GM13977 (cell line): ENCODE data around the gene HELZ.

Experiments
- DNase-seq: peaks from one replicate; pipeline ENCODE4 v3.0.0; 2012; ENCODE audit warnings: low spot score
- CTCF ChIP-seq: IDR thresholded peaks from 2 replicates; pipeline ENCODE4 v1.5.1; 2012; ENCODE audit warnings: mild to moderate bottlenecking, control low read depth; ENCODE audit not compliant: insufficient read depth; ENCODE audit errors: extremely low read depth, missing control alignments
- in situ Hi-C: fragments of 300-500 bp; cut with MboI; formaldehyde crosslinking; loops from one replicate; pipeline ENCODE4 v1.12.0; 2022; ENCODE audit warnings: low sequenced_read_pairs, low pct_unique_long_range_greater_than_20kb, mixed read lengths, inconsistent platforms; ENCODE audit not compliant: unreplicated experiment

The HELZ gene

GRCh38 chr17:67266496-67266895, 21.5 kb upstream of the HELZ start:
- DNase-seq = no peak
- no peak for TF ChIP-seq CTCF
- in situ Hi-C loops = no loop called here

- in situ Hi-C loops = no loop called here
- no peak for TF ChIP-seq CTCF
- DNase-seq = no peak
These were observed 20.5 kb upstream of the HELZ start for GRCh38 chr17:67265436-67266019.

- in situ Hi-C loops = no loop called here
- no peak for TF ChIP-seq CTCF
These were observed 17.6 kb upstream of the HELZ start for GRCh38 chr17:67262435-67263117.

GRCh38 chr17:67260170-67260987, 15.4 kb upstream of the HELZ start:
- TF ChIP-seq CTCF = no peak
- in situ Hi-C loops = no loop called here
- DNase-seq = no peak

More at GRCh38 chr17:67262435-67263117, 17.6 kb upstream of the HELZ start:
- DNase-seq = no peak

GRCh38 chr17:67258821-67259468, 13.9 kb upstream of the HELZ start:
- in situ Hi-C loops = no loop called here
- no peak for TF ChIP-seq CTCF
- no peak for DNase-seq

GRCh38 chr17:67256075-67256732, 11.2 kb upstream of the HELZ start:
- DNase-seq = no peak
- TF ChIP-seq CTCF = no peak
- in situ Hi-C loops = no loop called here
